HG03108 (cell line): ENCODE results near the gene NR3C2.
"Not testable (repeated sequence)": the region's sequence is repeated elsewhere in the genome, so short reads cannot be mapped to it uniquely, and the experiment has no call there.

Experiments
- ATAC-seq: cut with Tn5 transposase; IDR thresholded peaks from one replicate; pipeline ENCODE4 v1.9.1; 2021; ENCODE audit warnings: moderate library complexity; ENCODE audit not compliant: unreplicated experiment

The NR3C2 gene

GRCh38 chr4:148225639-148226038, 216.6 kb downstream of the NR3C2 start:
- ATAC-seq: no peak

GRCh38 chr4:148224476-148224875, 217.7 kb downstream of the NR3C2 start:
- no peak for ATAC-seq

- no peak for ATAC-seq
These were observed 219.1 kb downstream of the NR3C2 start for GRCh38 chr4:148222991-148223660.

- peak; percentile 90 for ATAC-seq
These were observed 225.1 kb downstream of the NR3C2 start for GRCh38 chr4:148216866-148217814.

GRCh38 chr4:148216321-148216720, 225.9 kb downstream of the NR3C2 start:
- ATAC-seq: no peak

- no peak for ATAC-seq
These were observed 227.0 kb downstream of the NR3C2 start for GRCh38 chr4:148215202-148215601.

- no peak for ATAC-seq
These were observed 227.6 kb downstream of the NR3C2 start for GRCh38 chr4:148214529-148215166.

- ATAC-seq: no peak
These were observed 230.7 kb downstream of the NR3C2 start for GRCh38 chr4:148211533-148211932.

- no peak for ATAC-seq
These were observed 231.6 kb downstream of the NR3C2 start for GRCh38 chr4:148210661-148211060.

- no peak for ATAC-seq
These were observed 235.1 kb downstream of the NR3C2 start for GRCh38 chr4:148207068-148207467.

- no peak for ATAC-seq
These were observed 236.7 kb downstream of the NR3C2 start for GRCh38 chr4:148205476-148205875.

GRCh38 chr4:148204892-148205291, 237.3 kb downstream of the NR3C2 start:
- no peak for ATAC-seq

GRCh38 chr4:148204171-148204570, 238.0 kb downstream of the NR3C2 start:
- no peak for ATAC-seq

- no peak for ATAC-seq
These were observed 238.9 kb downstream of the NR3C2 start for GRCh38 chr4:148203056-148203898.

GRCh38 chr4:148200960-148201359, 241.3 kb downstream of the NR3C2 start:
- ATAC-seq: no peak

GRCh38 chr4:148196164-148196563, 246.1 kb downstream of the NR3C2 start:
- ATAC-seq: no peak

GRCh38 chr4:148192526-148192925, 249.7 kb downstream of the NR3C2 start:
- no peak for ATAC-seq

GRCh38 chr4:148187454-148188222, 254.6 kb downstream of the NR3C2 start:
- ATAC-seq: not testable (repeated sequence)

- no peak for ATAC-seq
These were observed 257.3 kb downstream of the NR3C2 start for GRCh38 chr4:148184922-148185321.
